Measurements from ENCODE around the gene CSH2. TPM values are rescaled to one million over a fixed set of nuclear protein-coding genes. Genes with fewer than 3 reads are reported as not detected.
"Not testable (repeated sequence)": the region's sequence is repeated elsewhere in the genome, so short reads cannot be mapped to it uniquely, and the experiment has no call there.

The CSH2 gene
- polyA plus RNA-seq, 1 donor, result 0.06 TPM

DNA sequence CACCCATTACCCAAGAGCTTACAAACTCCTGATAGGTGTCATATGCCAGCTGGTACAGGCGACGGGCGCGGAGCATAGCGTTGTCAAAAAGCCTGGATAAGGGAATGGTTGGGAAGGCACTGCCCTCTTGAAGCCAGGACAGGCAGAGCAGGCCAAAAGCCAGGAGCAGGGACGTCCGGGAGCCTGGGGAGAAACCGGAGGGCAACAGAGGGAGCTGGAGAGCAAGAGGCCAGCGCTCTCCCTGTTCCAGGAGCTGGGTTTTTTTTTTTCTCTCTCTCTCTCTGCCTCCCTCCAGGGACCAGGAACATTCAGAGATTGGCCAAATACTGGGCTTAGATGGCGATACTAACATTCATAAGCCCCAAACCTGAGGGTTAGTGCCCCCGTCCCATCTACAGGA lies 7.9 kb upstream of the CSH2 start:
- not testable (repeated sequence) for H3K9me3 ChIP-seq (ENCODE audit: control insufficient read depth, low read depth, low read length); H3K4me1 ChIP-seq (ENCODE audit: control insufficient read depth, insufficient read depth, low read length); DNase-seq; H3K27me3 ChIP-seq (ENCODE audit: control insufficient read depth, insufficient read depth, low read length); H3K36me3 ChIP-seq (ENCODE audit: control insufficient read depth, insufficient read depth, low read length); H3K4me3 ChIP-seq (ENCODE audit: low read length); H3K27ac ChIP-seq (ENCODE audit: low read length)
- no CpG with 5 or more reads among the region's 11 CpGs for WGBS (ENCODE audit: insufficient coverage, low lambda C conversion rate)

GRCh38 chr17:63880706-63881105 lies 7.2 kb upstream of the CSH2 start:
- Histone ChIP-seq H3K36me3 (ENCODE audit: control insufficient read depth, insufficient read depth, low read length) (no peaks in the 10 kb centered on the region), H3K4me1 (ENCODE audit: control insufficient read depth, insufficient read depth, low read length) (no peaks in the 10 kb centered on the region), H3K9me3 (ENCODE audit: control insufficient read depth, low read depth, low read length) (no peaks in the 10 kb centered on the region), H3K4me3 (ENCODE audit: low read length) (no peak overlapping the region), H3K27me3 (ENCODE audit: control insufficient read depth, insufficient read depth, low read length) (peaks cover 2% of the 10 kb centered on the region), H3K27ac (ENCODE audit: low read length) (no peak overlapping the region)
- no peak for DNase-seq
- WGBS (ENCODE audit: insufficient coverage, low lambda C conversion rate), result no CpG with 5 or more reads among the region's 12 CpGs

DNA sequence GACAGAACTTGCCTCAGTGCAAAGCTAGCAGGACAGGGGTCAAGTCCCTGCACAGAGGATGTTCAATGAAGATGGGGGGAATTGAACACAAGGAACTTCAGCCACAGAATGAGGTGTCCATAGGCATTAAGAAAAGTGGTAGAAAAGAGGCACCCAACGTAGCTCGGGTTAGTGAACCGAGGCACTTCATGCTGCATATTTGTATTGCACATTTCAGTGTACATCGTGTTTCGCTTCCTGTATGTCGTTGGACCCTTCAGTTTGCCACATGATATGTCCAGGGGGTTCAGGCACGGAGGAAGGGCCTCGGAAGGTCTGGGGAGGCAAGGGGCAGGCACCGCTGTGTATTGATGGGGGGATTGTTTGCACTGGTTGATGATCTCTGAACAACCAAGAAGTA lies 4.9 kb upstream of the CSH2 start:
- WGBS (ENCODE audit: insufficient coverage, low lambda C conversion rate), result no CpG with 5 or more reads among the region's 9 CpGs
- H3K9me3 ChIP-seq (ENCODE audit: control insufficient read depth, low read depth, low read length); DNase-seq; H3K4me3 ChIP-seq (ENCODE audit: low read length); H3K27ac ChIP-seq (ENCODE audit: low read length); H3K36me3 ChIP-seq (ENCODE audit: control insufficient read depth, insufficient read depth, low read length); H3K27me3 ChIP-seq (ENCODE audit: control insufficient read depth, insufficient read depth, low read length); H3K4me1 ChIP-seq (ENCODE audit: control insufficient read depth, insufficient read depth, low read length): not testable (repeated sequence)

- not testable (repeated sequence) for H3K27ac ChIP-seq (ENCODE audit: low read length); H3K4me3 ChIP-seq (ENCODE audit: low read length); H3K4me1 ChIP-seq (ENCODE audit: control insufficient read depth, insufficient read depth, low read length); H3K36me3 ChIP-seq (ENCODE audit: control insufficient read depth, insufficient read depth, low read length); H3K9me3 ChIP-seq (ENCODE audit: control insufficient read depth, low read depth, low read length); H3K27me3 ChIP-seq (ENCODE audit: control insufficient read depth, insufficient read depth, low read length); DNase-seq
- WGBS (ENCODE audit: insufficient coverage, low lambda C conversion rate), result no CpG with 5 or more reads among the region's 6 CpGs
Measured at GRCh38 chr17:63874693-63875092, 1.2 kb upstream of the CSH2 start.

- H3K36me3 ChIP-seq (ENCODE audit: control insufficient read depth, insufficient read depth, low read length); H3K4me3 ChIP-seq (ENCODE audit: low read length); H3K9me3 ChIP-seq (ENCODE audit: control insufficient read depth, low read depth, low read length); H3K4me1 ChIP-seq (ENCODE audit: control insufficient read depth, insufficient read depth, low read length); DNase-seq; H3K27ac ChIP-seq (ENCODE audit: low read length); H3K27me3 ChIP-seq (ENCODE audit: control insufficient read depth, insufficient read depth, low read length): not testable (repeated sequence)
- WGBS (ENCODE audit: insufficient coverage, low lambda C conversion rate), result no CpG with 5 or more reads among the region's 8 CpGs
Measured at GRCh38 chr17:63874061-63874626, 667 bp upstream of the CSH2 start.

DNA sequence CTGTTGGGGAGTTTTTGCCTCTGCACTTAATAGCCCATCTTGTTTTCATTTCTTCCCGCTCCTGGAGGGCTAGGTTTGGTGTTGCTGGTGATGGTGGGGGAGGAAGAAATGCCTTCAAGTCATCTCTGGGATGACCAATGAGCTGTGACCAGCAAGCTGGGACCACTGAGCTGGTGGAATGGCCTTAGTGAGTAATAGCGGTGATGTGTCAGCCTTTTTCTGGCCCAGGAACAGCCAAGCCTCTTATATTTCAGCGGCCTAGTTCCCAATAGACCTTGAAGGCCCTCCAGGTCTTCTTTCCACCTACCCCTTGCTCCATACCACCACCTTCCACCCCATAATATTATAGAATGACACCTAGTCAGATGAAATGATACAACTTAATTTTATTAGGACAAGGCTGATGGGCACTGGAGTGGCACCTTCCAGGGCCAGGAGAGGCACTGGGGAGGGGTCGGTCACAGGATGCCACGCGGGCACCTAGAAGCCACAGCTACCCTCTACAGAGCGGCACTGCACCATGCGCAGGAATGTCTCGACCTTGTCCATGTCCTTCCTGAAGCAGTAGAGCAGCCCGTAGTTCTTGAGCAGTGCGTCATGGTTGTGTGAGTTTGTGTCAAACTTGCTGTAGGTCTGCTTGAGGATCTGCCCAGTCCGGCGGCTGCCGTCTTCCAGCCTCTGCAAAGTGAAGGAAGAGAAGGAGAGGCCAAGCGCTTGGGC lies 1.7 kb downstream of the CSH2 start:
- H3K4me3 ChIP-seq (ENCODE audit: low read length); H3K27ac ChIP-seq (ENCODE audit: low read length): not testable (repeated sequence)
- WGBS (ENCODE audit: insufficient coverage, low lambda C conversion rate), result no CpG with 5 or more reads among the region's 15 CpGs

GRCh38 chr17:63870292-63870665 lies 3.2 kb downstream of the CSH2 start:
- H3K36me3 ChIP-seq (ENCODE audit: control insufficient read depth, insufficient read depth, low read length); H3K27ac ChIP-seq (ENCODE audit: low read length); H3K9me3 ChIP-seq (ENCODE audit: control insufficient read depth, low read depth, low read length); DNase-seq; H3K27me3 ChIP-seq (ENCODE audit: control insufficient read depth, insufficient read depth, low read length); H3K4me1 ChIP-seq (ENCODE audit: control insufficient read depth, insufficient read depth, low read length); H3K4me3 ChIP-seq (ENCODE audit: low read length): not testable (repeated sequence)
- WGBS (ENCODE audit: insufficient coverage, low lambda C conversion rate), result no CpG with 5 or more reads among the region's 4 CpGs

More for the DNA sequence above, 1.7 kb downstream of the CSH2 start:
- H3K27me3 ChIP-seq (ENCODE audit: control insufficient read depth, insufficient read depth, low read length); H3K4me1 ChIP-seq (ENCODE audit: control insufficient read depth, insufficient read depth, low read length); H3K9me3 ChIP-seq (ENCODE audit: control insufficient read depth, low read depth, low read length); H3K36me3 ChIP-seq (ENCODE audit: control insufficient read depth, insufficient read depth, low read length); DNase-seq: not testable (repeated sequence)

DNA sequence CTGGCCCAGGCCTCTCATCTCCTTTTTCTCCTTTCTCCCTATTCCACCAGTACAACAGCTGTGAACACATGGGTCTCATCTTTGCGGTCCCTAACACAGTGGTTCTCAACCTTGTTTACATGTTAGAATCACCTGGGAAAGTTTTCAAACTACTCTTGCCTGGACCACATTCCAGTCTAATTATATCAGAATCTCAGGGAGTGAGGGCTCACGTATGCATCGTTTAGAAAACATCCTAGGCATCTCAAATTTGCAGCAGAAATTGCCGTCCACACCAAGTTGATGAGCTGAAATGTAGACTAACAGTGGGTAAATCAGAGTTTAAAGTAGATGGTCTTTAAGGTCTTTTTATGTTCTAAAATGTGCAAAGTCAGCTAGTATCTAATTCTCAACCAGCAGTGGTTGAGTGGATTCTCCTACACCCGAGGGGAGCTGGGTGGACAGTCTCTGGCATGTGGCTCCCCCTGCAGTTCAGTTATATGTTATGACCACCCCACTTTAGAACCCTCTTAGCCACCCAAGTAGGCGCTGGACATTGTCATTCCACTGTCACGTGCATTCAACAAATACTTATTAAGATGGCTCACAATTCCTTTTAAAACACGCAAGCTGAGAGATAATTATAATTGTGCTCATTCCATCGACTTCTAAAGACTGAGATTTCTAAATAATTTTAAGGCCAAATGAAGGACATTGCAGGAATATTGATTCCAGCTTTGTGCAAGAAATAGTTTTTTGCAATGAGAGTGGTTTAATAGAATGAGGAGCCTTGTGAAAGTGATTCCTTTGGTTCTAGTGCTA lies 3.8 kb downstream of the CSH2 start:
- not testable (repeated sequence) for H3K36me3 ChIP-seq (ENCODE audit: control insufficient read depth, insufficient read depth, low read length); DNase-seq; H3K4me1 ChIP-seq (ENCODE audit: control insufficient read depth, insufficient read depth, low read length); H3K27me3 ChIP-seq (ENCODE audit: control insufficient read depth, insufficient read depth, low read length); H3K27ac ChIP-seq (ENCODE audit: low read length); H3K9me3 ChIP-seq (ENCODE audit: control insufficient read depth, low read depth, low read length); H3K4me3 ChIP-seq (ENCODE audit: low read length)
- no CpG with 5 or more reads among the region's 9 CpGs for WGBS (ENCODE audit: insufficient coverage, low lambda C conversion rate)

GRCh38 chr17:63866625-63867024 lies 6.9 kb downstream of the CSH2 start:
- H3K27me3 ChIP-seq (ENCODE audit: control insufficient read depth, insufficient read depth, low read length); H3K36me3 ChIP-seq (ENCODE audit: control insufficient read depth, insufficient read depth, low read length); DNase-seq; H3K27ac ChIP-seq (ENCODE audit: low read length); H3K9me3 ChIP-seq (ENCODE audit: control insufficient read depth, low read depth, low read length); H3K4me1 ChIP-seq (ENCODE audit: control insufficient read depth, insufficient read depth, low read length); H3K4me3 ChIP-seq (ENCODE audit: low read length): not testable (repeated sequence)
- no CpG with 5 or more reads among the region's 7 CpGs for WGBS (ENCODE audit: insufficient coverage, low lambda C conversion rate)

DNA sequence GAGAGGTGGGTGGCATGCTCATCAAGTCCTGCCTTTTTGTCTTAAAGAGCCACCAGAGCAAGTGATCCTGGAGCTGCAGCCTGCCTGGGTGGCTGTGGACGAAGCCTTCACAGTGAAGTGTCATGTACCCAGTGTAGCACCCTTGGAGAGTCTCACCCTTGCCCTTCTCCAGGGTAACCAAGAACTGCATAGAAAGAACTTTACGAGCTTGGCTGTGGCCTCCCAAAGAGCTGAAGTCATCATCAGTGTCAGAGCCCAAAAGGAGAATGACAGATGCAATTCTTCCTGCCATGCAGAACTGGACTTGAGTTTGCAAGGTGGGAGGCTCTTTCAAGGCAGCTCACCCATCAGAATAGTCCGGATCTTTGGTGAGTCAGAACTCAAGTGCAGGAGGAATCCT lies 14.2 kb downstream of the CSH2 start:
- no peak overlapping the region for H3K27ac ChIP-seq (ENCODE audit: low read length)
- H3K4me3 ChIP-seq (ENCODE audit: low read length), result no peak overlapping the region
- no peak for DNase-seq
- H3K9me3 ChIP-seq (ENCODE audit: control insufficient read depth, low read depth, low read length), result no peaks in the 10 kb centered on the region
- no CpG with 5 or more reads among the region's 3 CpGs for WGBS (ENCODE audit: insufficient coverage, low lambda C conversion rate)
- H3K36me3 ChIP-seq (ENCODE audit: control insufficient read depth, insufficient read depth, low read length), result no peaks in the 10 kb centered on the region
- H3K4me1 ChIP-seq (ENCODE audit: control insufficient read depth, insufficient read depth, low read length), result no peaks in the 10 kb centered on the region
- H3K27me3 ChIP-seq (ENCODE audit: control insufficient read depth, insufficient read depth, low read length), result peaks cover 9% of the 10 kb centered on the region
